GM12878 (cell line): Measurements from ENCODE around the gene ITPRIP. TPM values are rescaled to one million over a fixed set of nuclear protein-coding genes. Genes with fewer than 3 reads are reported as not detected.
A peak's percentile ranks its signal among the peaks of the same experiment; 100 is the strongest.

Experiments used
- CHD2 ChIP-seq: IDR thresholded peaks from 2 replicates; pipeline ENCODE4 v1.6.1; 2011; ENCODE audit warnings: low read depth, low read length, improper control_type of control experiment, borderline replicate concordance
- EGR1 ChIP-seq, 2 experiments: IDR thresholded peaks; 1 replicate in 1 of 2; 2 replicates in 1 of 2; pipeline ENCODE4 v1.6.1; 2011 to 2012; ENCODE audit warnings: low read depth in 2 of 2, low read length in 2 of 2, borderline replicate concordance in 1 of 2, mild to moderate bottlenecking in 1 of 2, moderate library complexity in 1 of 2
- HSF1 ChIP-seq: fragments of 150-350 bp; IDR thresholded peaks from 2 replicates; pipeline ENCODE4 v1.6.1; 2014; ENCODE audit warnings: mild to moderate bottlenecking, low read depth, low read length
- KDM1A ChIP-seq: fragments of 200-600 bp; sonication (generic); IDR thresholded peaks from 2 replicates; pipeline ENCODE4 v1.6.1; 2016; ENCODE audit warnings: borderline replicate concordance
- MEF2B ChIP-seq: fragments of 450-650 bp; IDR thresholded peaks from 2 replicates; pipeline ENCODE4 v1.6.1; 2018; ENCODE audit warnings: mild to moderate bottlenecking, moderate library complexity; ENCODE audit not compliant: partially characterized antibody, poor library complexity, severe bottlenecking
- NFYB ChIP-seq: IDR thresholded peaks from 2 replicates; pipeline ENCODE4 v1.6.1; 2011; ENCODE audit warnings: low read depth, mild to moderate bottlenecking, low read length, improper control_type of control experiment, moderate library complexity; ENCODE audit not compliant: insufficient read depth
- PKNOX1 ChIP-seq: fragments of 450-650 bp; IDR thresholded peaks from 2 replicates; pipeline ENCODE4 v1.6.1; 2016; ENCODE audit warnings: mild to moderate bottlenecking
- POLR2AphosphoS2 ChIP-seq: IDR thresholded peaks from 2 replicates; pipeline ENCODE4 v1.6.1; 2011; ENCODE audit warnings: low read depth, mild to moderate bottlenecking, low read length, improper control_type of control experiment, moderate library complexity
- RAD21 ChIP-seq: IDR thresholded peaks from 2 replicates; pipeline ENCODE4 v1.6.1; 2011; ENCODE audit warnings: mild to moderate bottlenecking, low read depth, low read length, moderate library complexity; ENCODE audit not compliant: insufficient read depth
- RAD51 ChIP-seq: fragments of 450-650 bp; IDR thresholded peaks from 2 replicates; pipeline ENCODE4 v1.6.1; 2016; ENCODE audit warnings: moderate library complexity, mild to moderate bottlenecking, inconsistent platforms
- RB1 ChIP-seq: fragments of 450-650 bp; formaldehyde crosslinking; IDR thresholded peaks from 2 replicates; pipeline ENCODE4 v1.6.1; 2017; ENCODE audit warnings: mild to moderate bottlenecking, borderline replicate concordance
- RFX5 ChIP-seq: IDR thresholded peaks from 2 replicates; pipeline ENCODE4 v1.6.1; 2011; ENCODE audit warnings: low read depth, low read length, improper control_type of control experiment
- SIN3A ChIP-seq: IDR thresholded peaks from 2 replicates; pipeline ENCODE4 v1.6.1; 2012; ENCODE audit warnings: low read depth, low read length, improper control_type of control experiment
- SMARCA5 ChIP-seq: fragments of 450-650 bp; IDR thresholded peaks from 2 replicates; pipeline ENCODE4 v1.6.1; 2017; ENCODE audit warnings: mild to moderate bottlenecking
- SP1 ChIP-seq: IDR thresholded peaks from one replicate; pipeline ENCODE4 v1.6.1; 2011; ENCODE audit warnings: low read depth, low read length
- SPI1 ChIP-seq: IDR thresholded peaks from 2 replicates; pipeline ENCODE4 v1.6.1; 2011; ENCODE audit warnings: low read depth, mild to moderate bottlenecking, low read length, moderate library complexity, borderline replicate concordance; ENCODE audit not compliant: insufficient read depth
- SREBF2 ChIP-seq: IDR thresholded peaks from 2 replicates; pipeline ENCODE4 v1.6.1; 2012; ENCODE audit warnings: mild to moderate bottlenecking, low read length
- SRF ChIP-seq, 2 experiments: IDR thresholded peaks; 2 replicates each; pipeline ENCODE4 v1.6.1; 2011; ENCODE audit warnings: low read depth in 2 of 2, low read length in 2 of 2, mild to moderate bottlenecking in 1 of 2, moderate library complexity in 1 of 2
- SUPT20H ChIP-seq: IDR thresholded peaks from 2 replicates; pipeline ENCODE4 v1.6.1; 2011; ENCODE audit warnings: low read depth, mild to moderate bottlenecking, low read length, moderate library complexity, borderline replicate concordance; ENCODE audit not compliant: control insufficient read depth
- TCF3 ChIP-seq: IDR thresholded peaks from 2 replicates; pipeline ENCODE4 v1.6.1; 2012; ENCODE audit warnings: low read depth, mild to moderate bottlenecking, low read length, borderline replicate concordance; ENCODE audit not compliant: insufficient read depth
- TCF7 ChIP-seq: IDR thresholded peaks from 2 replicates; pipeline ENCODE4 v1.6.1; 2014; ENCODE audit warnings: antibody characterized with exemption, borderline replicate concordance
- USF2 ChIP-seq: IDR thresholded peaks from 2 replicates; pipeline ENCODE4 v1.6.1; 2011; ENCODE audit warnings: low read depth, low read length, improper control_type of control experiment, borderline replicate concordance
- ZNF207 ChIP-seq: fragments of 450-650 bp; IDR thresholded peaks from 2 replicates; pipeline ENCODE4 v1.6.1; 2014; ENCODE audit warnings: antibody characterized with exemption, mild to moderate bottlenecking, borderline replicate concordance
- ZNF384 ChIP-seq: IDR thresholded peaks from 2 replicates; pipeline ENCODE4 v1.6.1; 2012; ENCODE audit warnings: low read depth, mild to moderate bottlenecking, low read length, improper control_type of control experiment, borderline replicate concordance
- polyA plus RNA-seq, 11 experiments: library from polyadenylated mRNA; depleted of rRNA in 4 of 11; unstranded in 6 of 11; stranded (reverse) in 5 of 11; fragments of >200 nt; fragmentation: Nextera tagmentation in 4 of 11; fragmentation: Illumina TruSeq in 1 of 11; extraction: Ambion mirVana in 4 of 11; extraction: Trizol in 1 of 11; gene quantifications; 1 replicate in 1 of 11; 2 replicates in 10 of 11; pipeline versions ENCODE4 v1.2.1 to v1.2.3, GENCODE V29; 2011 to 2016; ENCODE audit warnings: inconsistent platforms in 2 of 11, missing spikeins in 2 of 11, low read depth in 1 of 11
- total RNA-seq, 4 experiments: library from RNA; depleted of rRNA in 3 of 4; stranded (reverse); fragments of >200 nt in 3 of 4; fragmentation: Illumina TruSeq in 1 of 4; extraction: Trizol in 1 of 4; gene quantifications; 2 replicates each; pipeline versions ENCODE4 v1.2.1 to v1.2.3, GENCODE V29; 2013 to 2021
- TF ChIP-seq, protein P1 (sequence below): fragments of 450-650 bp; IDR thresholded peaks from 2 replicates; pipeline ENCODE4 v1.6.1; 2018; ENCODE audit warnings: borderline replicate concordance, mild to moderate bottlenecking; ENCODE audit not compliant: partially characterized antibody

The ITPRIP gene
- total and polyA plus RNA-seq, 10 of the 15 experiments (the other 5 are each of a cell fraction or from before 2014, with no cell fraction given), result 0.82 to 10.4 (median 5.9) TPM

DNA sequence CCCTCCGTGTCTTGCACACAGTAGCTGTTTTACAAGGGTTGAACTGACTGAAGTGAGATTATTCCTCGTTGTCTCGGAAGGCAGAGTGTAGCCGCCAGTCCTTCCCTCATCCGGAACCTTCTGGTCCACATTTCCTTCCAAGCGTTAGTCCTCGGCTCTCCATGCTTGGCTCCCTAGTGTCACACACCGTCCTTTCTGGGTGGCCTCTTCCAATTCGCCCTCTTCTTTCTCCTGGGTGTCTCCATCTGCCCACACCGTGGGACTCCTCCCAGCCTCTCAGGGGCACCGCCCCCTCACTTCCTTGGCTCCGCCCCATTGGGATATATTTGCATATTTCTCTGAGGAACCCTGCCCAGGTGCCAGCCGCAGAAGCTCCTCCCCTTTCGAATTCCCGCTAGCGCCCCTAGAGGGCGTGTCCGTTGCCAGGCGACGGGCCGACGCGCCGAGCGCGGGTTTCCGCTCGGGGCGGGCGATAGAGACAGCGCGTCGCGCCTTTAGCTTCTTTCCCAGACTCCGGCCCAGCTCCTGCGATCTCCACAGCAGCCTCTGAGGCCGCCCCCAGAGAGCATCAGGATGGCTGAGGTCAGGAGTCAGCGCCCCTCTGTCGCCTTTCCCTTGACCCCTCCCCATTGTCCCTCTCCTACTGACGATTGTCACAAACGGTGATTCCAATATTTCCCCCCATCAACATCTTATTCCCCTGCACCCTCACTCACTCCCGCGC, 15.2 kb upstream of the ITPRIP start, which contains the start of gene CFAP58 (continued):
- TF ChIP-seq, protein P1, sequence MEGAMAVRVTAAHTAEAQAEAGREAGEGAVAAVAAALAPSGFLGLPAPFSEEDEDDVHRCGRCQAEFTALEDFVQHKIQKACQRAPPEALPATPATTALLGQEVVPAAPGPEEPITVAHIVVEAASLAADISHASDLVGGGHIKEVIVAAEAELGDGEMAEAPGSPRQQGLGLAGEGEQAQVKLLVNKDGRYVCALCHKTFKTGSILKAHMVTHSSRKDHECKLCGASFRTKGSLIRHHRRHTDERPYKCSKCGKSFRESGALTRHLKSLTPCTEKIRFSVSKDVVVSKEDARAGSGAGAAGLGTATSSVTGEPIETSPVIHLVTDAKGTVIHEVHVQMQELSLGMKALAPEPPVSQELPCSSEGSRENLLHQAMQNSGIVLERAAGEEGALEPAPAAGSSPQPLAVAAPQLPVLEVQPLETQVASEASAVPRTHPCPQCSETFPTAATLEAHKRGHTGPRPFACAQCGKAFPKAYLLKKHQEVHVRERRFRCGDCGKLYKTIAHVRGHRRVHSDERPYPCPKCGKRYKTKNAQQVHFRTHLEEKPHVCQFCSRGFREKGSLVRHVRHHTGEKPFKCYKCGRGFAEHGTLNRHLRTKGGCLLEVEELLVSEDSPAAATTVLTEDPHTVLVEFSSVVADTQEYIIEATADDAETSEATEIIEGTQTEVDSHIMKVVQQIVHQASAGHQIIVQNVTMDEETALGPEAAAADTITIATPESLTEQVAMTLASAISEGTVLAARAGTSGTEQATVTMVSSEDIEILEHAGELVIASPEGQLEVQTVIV, result no peak
- TF ChIP-seq USF2 (no peak), SRF (IDR thresholded peaks at IDR 0.05; ENCODE audit: low read depth in 2 of 2, low read length in 2 of 2) (0 out of 4 replicates have a peak, but pooled peaks of 1 of the 2 experiments have one; percentile 15), SPI1 (no peak), MEF2B (peak; percentile 49), HSF1 (no peak), NFYB (no peak), SMARCA5 (no peak), SP1 (no peak), TCF7 (no peak), EGR1 (IDR thresholded peaks at IDR 0.05; ENCODE audit: borderline replicate concordance in 1 of 2, low read depth in 2 of 2, low read length in 2 of 2) (peak in 1 of 2 experiments; percentile 54; a peak in 1 of 3 replicates), ZNF384 (no peak), RAD21 (no peak), KDM1A (no peak), CHD2 (no peak), RFX5 (no peak), TCF3 (no peak), RAD51 (no peak), POLR2AphosphoS2 (no peak), SUPT20H (no peak), RB1 (no peak; the same call in 1 of the 2 replicates), SIN3A (peak; percentile 79; the same call in 1 of the 2 replicates), PKNOX1 (no peak), ZNF207 (no peak), SREBF2 (no peak)
